ENCODE measurements around the gene MRPL3.

The MRPL3 gene

GRCh38 chr3:131543714-131544113 is 40.9 kb upstream of the MRPL3 start:
- TF ChIP-seq, protein P1, sequence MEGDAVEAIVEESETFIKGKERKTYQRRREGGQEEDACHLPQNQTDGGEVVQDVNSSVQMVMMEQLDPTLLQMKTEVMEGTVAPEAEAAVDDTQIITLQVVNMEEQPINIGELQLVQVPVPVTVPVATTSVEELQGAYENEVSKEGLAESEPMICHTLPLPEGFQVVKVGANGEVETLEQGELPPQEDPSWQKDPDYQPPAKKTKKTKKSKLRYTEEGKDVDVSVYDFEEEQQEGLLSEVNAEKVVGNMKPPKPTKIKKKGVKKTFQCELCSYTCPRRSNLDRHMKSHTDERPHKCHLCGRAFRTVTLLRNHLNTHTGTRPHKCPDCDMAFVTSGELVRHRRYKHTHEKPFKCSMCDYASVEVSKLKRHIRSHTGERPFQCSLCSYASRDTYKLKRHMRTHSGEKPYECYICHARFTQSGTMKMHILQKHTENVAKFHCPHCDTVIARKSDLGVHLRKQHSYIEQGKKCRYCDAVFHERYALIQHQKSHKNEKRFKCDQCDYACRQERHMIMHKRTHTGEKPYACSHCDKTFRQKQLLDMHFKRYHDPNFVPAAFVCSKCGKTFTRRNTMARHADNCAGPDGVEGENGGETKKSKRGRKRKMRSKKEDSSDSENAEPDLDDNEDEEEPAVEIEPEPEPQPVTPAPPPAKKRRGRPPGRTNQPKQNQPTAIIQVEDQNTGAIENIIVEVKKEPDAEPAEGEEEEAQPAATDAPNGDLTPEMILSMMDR (IDR thresholded peaks at IDR 0.05; ENCODE audit: low read depth, low read length), result no peak
- peak; percentile 57 for DNase-seq (ENCODE audit: extremely low read depth, low read depth)

DNA sequence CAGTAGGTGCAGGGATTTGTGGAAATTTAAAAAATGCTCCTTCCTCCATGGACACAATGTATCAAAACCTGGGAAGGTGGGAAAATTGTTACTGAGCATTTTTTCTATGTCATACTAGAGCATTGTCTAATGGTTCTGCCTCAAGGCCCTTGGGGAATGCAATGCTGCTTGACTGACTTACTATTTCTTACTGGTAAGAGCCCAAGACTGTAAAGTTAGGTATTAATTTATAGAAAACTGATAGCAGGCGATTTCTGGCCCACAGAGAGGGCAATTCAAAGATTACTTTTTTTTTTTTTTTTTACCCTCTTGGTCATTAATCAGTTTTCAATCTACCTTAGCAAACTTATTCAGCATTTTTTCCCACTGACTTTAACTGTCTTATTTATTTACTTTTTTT is 38.5 kb upstream of the MRPL3 start:
- TF ChIP-seq, protein P1 (IDR thresholded peaks at IDR 0.05; ENCODE audit: low read depth, low read length), result no peak
- DNase-seq (ENCODE audit: extremely low read depth, low read depth), result no peak

- no peak for DNase-seq (ENCODE audit: extremely low read depth, low read depth)
- TF ChIP-seq, protein P1 (IDR thresholded peaks at IDR 0.05; ENCODE audit: low read depth, low read length), result no peak
Measured at GRCh38 chr3:131540821-131541220, 38.0 kb upstream of the MRPL3 start.

GRCh38 chr3:131540143-131540542 is 37.4 kb upstream of the MRPL3 start:
- DNase-seq (ENCODE audit: extremely low read depth, low read depth), result no peak
- TF ChIP-seq, protein P1 (IDR thresholded peaks at IDR 0.05; ENCODE audit: low read depth, low read length), result no peak

- no peak for DNase-seq (ENCODE audit: extremely low read depth, low read depth)
- TF ChIP-seq, protein P1 (IDR thresholded peaks at IDR 0.05; ENCODE audit: low read depth, low read length), result no peak
Measured at GRCh38 chr3:131538968-131539367, 36.2 kb upstream of the MRPL3 start.

- no peak for DNase-seq (ENCODE audit: extremely low read depth, low read depth)
- TF ChIP-seq, protein P1 (IDR thresholded peaks at IDR 0.05; ENCODE audit: low read depth, low read length), result no peak
Measured at GRCh38 chr3:131537531-131537930, 34.8 kb upstream of the MRPL3 start.

GRCh38 chr3:131535596-131535995 is 32.8 kb upstream of the MRPL3 start:
- TF ChIP-seq, protein P1 (IDR thresholded peaks at IDR 0.05; ENCODE audit: low read depth, low read length), result no peak
- DNase-seq (ENCODE audit: extremely low read depth, low read depth), result no peak
